ENCODE results near the gene LRMDA. TPM values are rescaled to one million over a fixed set of nuclear protein-coding genes. Genes with fewer than 3 reads are reported as not detected.
"Not testable (repeated sequence)": the region's sequence is repeated elsewhere in the genome, so short reads cannot be mapped to it uniquely, and the experiment has no call there.

Gene LRMDA
- total RNA-seq, 1 donor from 2014 or later = not detected

GRCh38 chr10:76581506-76582256, 1150.3 kb downstream of the LRMDA start:
- ATAC-seq (ENCODE audit: low read depth) (no peak), DNase-seq (no peak)
- Mint-ChIP-seq H3K36me3 (ENCODE audit: low read depth) (no peaks in the 10 kb centered on the region), H3K27ac (no peak overlapping the region), H3K27me3 (no peaks in the 10 kb centered on the region), H3K4me3 (no peak overlapping the region), H3K4me1 (no peaks in the 10 kb centered on the region), H3K9me3 (no peaks in the 10 kb centered on the region)
- ChIA-PET POLR2A (no interaction called here), CTCF (no interaction called here)
- TF ChIP-seq CTCF (IDR thresholded peaks at IDR 0.05) = no peak
- intact Hi-C loops (cut with micrococcal nuclease) = no loop called here

DNA sequence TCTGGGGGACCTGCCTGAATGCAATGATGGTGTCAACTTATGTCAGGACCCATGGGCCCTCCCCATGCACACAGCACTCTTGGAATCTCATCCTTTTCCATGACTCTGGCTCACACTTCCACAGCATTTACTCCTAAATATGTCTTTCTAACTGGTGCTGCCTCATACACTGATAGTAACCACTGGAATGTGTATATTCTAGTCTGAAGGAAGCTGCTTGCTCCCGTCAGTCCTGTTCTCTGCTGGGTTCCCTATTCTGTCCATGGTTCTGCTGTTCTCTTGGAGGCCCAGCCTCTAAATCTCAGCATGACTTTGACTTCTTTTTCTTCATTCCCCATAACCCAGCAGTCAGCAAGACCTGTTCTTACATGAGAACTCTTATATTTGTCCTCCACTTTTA, 1151.1 kb downstream of the LRMDA start:
- POLR2A ChIA-PET = no interaction called here
- TF ChIP-seq CTCF (IDR thresholded peaks at IDR 0.05) = no peak
- CTCF ChIA-PET = no interaction called here

DNA sequence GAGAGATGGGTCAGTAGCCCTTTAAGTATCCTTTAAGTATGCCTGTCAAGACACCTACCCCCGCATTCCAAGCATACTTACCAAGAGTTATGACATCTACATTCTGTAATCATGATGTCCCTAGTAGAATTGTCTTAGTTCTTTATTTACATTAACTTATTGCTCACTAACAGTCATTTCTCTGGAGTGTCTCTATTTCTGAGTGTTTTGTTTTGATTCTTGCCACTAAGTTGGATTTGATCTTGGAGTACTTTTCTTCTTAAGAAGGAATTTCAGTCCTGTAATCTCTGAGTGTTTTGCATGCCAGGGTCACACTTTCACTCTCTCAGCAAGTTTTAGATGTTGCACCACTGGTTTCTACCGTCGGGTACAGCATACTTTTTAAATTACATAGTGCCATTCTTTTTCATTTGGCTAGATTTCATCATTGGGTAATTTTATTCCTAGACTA, 1152.3 kb downstream of the LRMDA start:
- no peak for DNase-seq
- no peak overlapping the region for H3K4me3 Mint-ChIP-seq
- ChIA-PET CTCF (no interaction called here), POLR2A (interaction anchor here (0.8 kb wide), 1 partner anchor 47 kb away, joined by 3 read pairs; no protein-coding TSS in a partner anchor)
- H3K36me3 Mint-ChIP-seq (ENCODE audit: low read depth) = no peaks in the 10 kb centered on the region
- no peaks in the 10 kb centered on the region for H3K27me3 Mint-ChIP-seq
- H3K27ac Mint-ChIP-seq = no peak overlapping the region
- no peaks in the 10 kb centered on the region for H3K9me3 Mint-ChIP-seq
- intact Hi-C loops (cut with micrococcal nuclease) = no loop called here
- no peaks in the 10 kb centered on the region for H3K4me1 Mint-ChIP-seq
- no peak for ATAC-seq (ENCODE audit: low read depth)
- no peak for TF ChIP-seq CTCF (IDR thresholded peaks at IDR 0.05)

More for the DNA sequence above, 1151.1 kb downstream of the LRMDA start:
- H3K27me3 Mint-ChIP-seq = no peaks in the 10 kb centered on the region
- ATAC-seq (ENCODE audit: low read depth) (no peak), DNase-seq (no peak)
- no peak overlapping the region for H3K4me3 Mint-ChIP-seq
- H3K36me3 Mint-ChIP-seq (ENCODE audit: low read depth) = no peaks in the 10 kb centered on the region
- H3K4me1 Mint-ChIP-seq = no peaks in the 10 kb centered on the region
- intact Hi-C loops (cut with micrococcal nuclease) = no loop called here
- H3K9me3 Mint-ChIP-seq = no peaks in the 10 kb centered on the region
- H3K27ac Mint-ChIP-seq = no peak overlapping the region

GRCh38 chr10:76584466-76584865, 1153.0 kb downstream of the LRMDA start:
- H3K27me3 Mint-ChIP-seq; POLR2A ChIA-PET; H3K4me3 Mint-ChIP-seq; ATAC-seq (ENCODE audit: low read depth); intact Hi-C loops (cut with micrococcal nuclease); H3K4me1 Mint-ChIP-seq; CTCF ChIA-PET; H3K36me3 Mint-ChIP-seq (ENCODE audit: low read depth); H3K9me3 Mint-ChIP-seq; DNase-seq; H3K27ac Mint-ChIP-seq: not testable (repeated sequence)

Other genes starting within 250 kb of the LRMDA start
- 99.0 and 104 TPM in 2 replicates for gene VDAC2, start 220.8 kb upstream of the LRMDA start, total RNA-seq
- 13.2 and 15.4 TPM in 2 replicates for gene COMTD1, start 195.7 kb upstream of the LRMDA start, total RNA-seq
- gene ZNF503, start 29.9 kb upstream of the LRMDA start, total RNA-seq = not detected in 2 replicates

All from activated B cell treated with CpG ODN at 0.5 μM for 24 hours (primary cell).